HCT116 (cell line): ENCODE measurements around the gene MAP1LC3B. TPM values are rescaled to one million over a fixed set of nuclear protein-coding genes. Genes with fewer than 3 reads are reported as not detected.

Source experiments
- ATAC-seq: fragments of 200-7000 bp; cut with Tn5 transposase; 2 replicates; pipeline ENCODE4 v1.9.1; 2020; ENCODE audit warnings: mild to moderate bottlenecking, moderate library complexity
- Bru-seq: library from RNA; stranded (reverse); fragments of 400-500 nt; gene quantifications from one replicate; lab custom pipeline; 2021; lab: Mats Ljungman, UMichigan
- BruChase-seq, 2 experiments: library from RNA; stranded (reverse); fragments of 400-500 nt; gene quantifications; one replicate each; lab custom pipeline; 2021; lab: Mats Ljungman, UMichigan
- BruUV-seq: library from RNA; stranded (reverse); fragments of 400-500 nt; replicated peaks from 2 replicates; lab custom pipeline; 2021; lab: Mats Ljungman, UMichigan
- CTCF ChIA-PET: fragments of 300-600 bp; sonication (Branson Sonifier 250); formaldehyde crosslinking; loops from one replicate; lab custom pipeline; 2021; ENCODE audit warnings: antibody characterized with exemption; lab: Charles Lee
- POLR2A ChIA-PET: fragments of 300-600, 350-600 bp; sonication (Branson Sonifier 250); formaldehyde crosslinking; loops from one replicate; lab custom pipeline; 2021; ENCODE audit warnings: antibody characterized with exemption; lab: Charles Lee
- RAD21 ChIA-PET, 2 experiments: fragments of 300-600 bp; sonication (Branson Sonifier 250); formaldehyde crosslinking; loops; one replicate each; lab custom pipeline; 2023; ENCODE audit warnings: low total read pairs in 2 of 2; ENCODE audit not compliant: uncharacterized antibody in 2 of 2, unreplicated experiment in 2 of 2, low non-redundant PET in 1 of 2; lab: Charles Lee
- DNase-seq: peaks from one replicate; pipeline ENCODE4 v3.0.0-alpha.2; 2010; ENCODE audit warnings: low read depth, low spot score
- H2AFZ ChIP-seq: fragments of 200-600 bp; shearing (Covaris generic), sonication (generic); 2 replicates; pipeline ENCODE4 v1.6.1; 2017; ENCODE audit warnings: low read depth, mixed run types, mixed read lengths, antibody characterized with exemption, low read length; ENCODE audit not compliant: poor library complexity, severe bottlenecking
- H3K27ac ChIP-seq: 2 replicates; pipeline ENCODE4 v1.5.1; 2012; ENCODE audit warnings: low read depth, low read length
- H3K27me3 ChIP-seq: fragments of 200-600 bp; sonication (generic); 2 replicates; pipeline ENCODE4 v1.6.1; 2016; ENCODE audit warnings: mixed run types, low read length, mixed read lengths; ENCODE audit not compliant: insufficient read depth
- H3K36me3 ChIP-seq, 2 experiments: fragments of 200-500 bp in 1 of 2; fragments of 200-600 bp in 1 of 2; sonication (Bioruptor generic) in 1 of 2; sonication (generic) in 1 of 2; 2 replicates each; pipeline versions ENCODE4 v1.5.1 to v1.6.1; 2014 to 2016; ENCODE audit warnings: low read length in 2 of 2, inconsistent platforms in 1 of 2, mixed read lengths in 1 of 2, mixed run types in 1 of 2; ENCODE audit not compliant: insufficient read depth in 2 of 2, control insufficient read depth in 1 of 2
- H3K4me1 ChIP-seq, 2 experiments: fragments of 200-600 bp in 1 of 2; sonication (generic) in 1 of 2; 2 replicates each; pipeline versions ENCODE4 v1.5.1 to v1.6.1; 2012 to 2017; ENCODE audit warnings: low read length in 2 of 2, inconsistent platforms in 1 of 2, mild to moderate bottlenecking in 1 of 2, mixed read lengths in 1 of 2, mixed run types in 1 of 2, moderate library complexity in 1 of 2; ENCODE audit not compliant: insufficient read depth in 2 of 2, control insufficient read depth in 1 of 2
- H3K4me2 ChIP-seq: fragments of 200-600 bp; sonication (generic); 2 replicates; pipeline ENCODE4 v1.6.1; 2017; ENCODE audit warnings: mixed run types, low read length, mixed read lengths
- H3K4me3 ChIP-seq, 2 experiments: fragments of 200-600 bp in 1 of 2; sonication (generic) in 1 of 2; replicated peaks in 1 of 2; 2 replicates each; pipeline ENCODE4 v1.5.1; 2011 to 2016; ENCODE audit warnings: low read length in 2 of 2, control low read depth in 1 of 2, low read depth in 1 of 2, mild to moderate bottlenecking in 1 of 2, mixed read lengths in 1 of 2, mixed run types in 1 of 2
- H3K79me2 ChIP-seq: fragments of 200-600 bp; sonication (generic); 2 replicates; pipeline ENCODE4 v1.6.1; 2017; ENCODE audit warnings: mild to moderate bottlenecking, mixed run types, low read length, moderate library complexity, mixed read lengths; ENCODE audit not compliant: insufficient read depth
- H3K9ac ChIP-seq: fragments of 200-600 bp; sonication (generic); 2 replicates; pipeline ENCODE4 v1.6.1; 2016; ENCODE audit warnings: low read length, mixed read lengths
- H3K9me2 ChIP-seq: fragments of 200-600 bp; sonication (generic), shearing (Covaris generic); 2 replicates; pipeline ENCODE4 v1.6.1; 2017; ENCODE audit warnings: mixed run types, mild to moderate bottlenecking, moderate library complexity; ENCODE audit not compliant: insufficient read depth
- H3K9me3 ChIP-seq, 2 experiments: fragments of 200-500 bp in 1 of 2; fragments of 200-600 bp in 1 of 2; sonication (Bioruptor generic) in 1 of 2; sonication (generic) in 1 of 2; 2 replicates each; pipeline ENCODE4 v1.6.1; 2014 to 2017; ENCODE audit warnings: low read length in 2 of 2, mixed read lengths in 2 of 2, inconsistent platforms in 1 of 2, low read depth in 1 of 2, mild to moderate bottlenecking in 1 of 2, mixed run types in 1 of 2, moderate library complexity in 1 of 2; ENCODE audit not compliant: control insufficient read depth in 1 of 2, insufficient read depth in 1 of 2
- H4K20me1 ChIP-seq: fragments of 200-600 bp; sonication (generic), shearing (Covaris generic); 2 replicates; pipeline ENCODE4 v1.6.1; 2017; ENCODE audit warnings: mixed run types, mild to moderate bottlenecking, moderate library complexity; ENCODE audit not compliant: insufficient read depth
- CBX3 ChIP-seq: IDR thresholded peaks from 2 replicates; pipeline ENCODE4 v1.6.1; 2012; ENCODE audit warnings: low read depth
- CEBPB ChIP-seq: IDR thresholded peaks from 2 replicates; pipeline ENCODE4 v1.6.1; 2012; ENCODE audit warnings: low read depth
- CTCF ChIP-seq, 3 experiments: fragments of 200-600 bp in 1 of 3; sonication (generic) in 1 of 3; IDR thresholded peaks in 2 of 3; conservative IDR thresholded peaks in 1 of 3; 2 replicates each; pipeline ENCODE4 v1.5.1; 2012 to 2017; ENCODE audit warnings: low read depth in 2 of 3, low read length in 2 of 3, antibody characterized with exemption in 1 of 3, borderline replicate concordance in 1 of 3, control low read depth in 1 of 3, mild to moderate bottlenecking in 1 of 3, mixed read lengths in 1 of 3, mixed run types in 1 of 3, moderate library complexity in 1 of 3; ENCODE audit not compliant: insufficient read depth in 1 of 3
- EGR1 ChIP-seq: IDR thresholded peaks from 2 replicates; pipeline ENCODE4 v1.6.1; 2012; ENCODE audit warnings: low read depth
- ELF1 ChIP-seq: IDR thresholded peaks from 2 replicates; pipeline ENCODE4 v1.6.1; 2012; ENCODE audit warnings: low read depth, borderline replicate concordance
- EZH2 ChIP-seq: fragments of 200-600 bp; sonication (generic); IDR thresholded peaks from 2 replicates; pipeline ENCODE4 v1.6.1; 2017; ENCODE audit warnings: antibody characterized with exemption, mixed run types
- EZH2phosphoT487 ChIP-seq: fragments of 200-600 bp; IDR thresholded peaks from 2 replicates; pipeline ENCODE4 v1.6.1; 2018; ENCODE audit warnings: antibody characterized with exemption, borderline replicate concordance
- FOSL1 ChIP-seq: IDR thresholded peaks from 2 replicates; pipeline ENCODE4 v1.6.1; 2012; ENCODE audit warnings: low read depth
- JUND ChIP-seq: IDR thresholded peaks from 2 replicates; pipeline ENCODE4 v1.6.1; 2012
- MAX ChIP-seq: IDR thresholded peaks from 2 replicates; pipeline ENCODE4 v1.6.1; 2012
- POLR2A ChIP-seq: IDR thresholded peaks from 2 replicates; pipeline ENCODE4 v1.7.0; 2011; ENCODE audit warnings: borderline replicate concordance; ENCODE audit not compliant: insufficient read depth, insufficient read length; ENCODE audit errors: extremely low read depth
- POLR2AphosphoS5 ChIP-seq: IDR thresholded peaks from 2 replicates; pipeline ENCODE4 v1.6.1; 2011; ENCODE audit warnings: mild to moderate bottlenecking, low read depth, low read length, moderate library complexity
- REST ChIP-seq: IDR thresholded peaks from 2 replicates; pipeline ENCODE4 v1.6.1; 2012; ENCODE audit warnings: low read depth
- SIN3A ChIP-seq: IDR thresholded peaks from 2 replicates; pipeline ENCODE4 v1.6.1; 2012; ENCODE audit warnings: low read depth
- SP1 ChIP-seq: IDR thresholded peaks from 2 replicates; pipeline ENCODE4 v1.6.1; 2012; ENCODE audit warnings: low read depth
- SRF ChIP-seq: IDR thresholded peaks from 2 replicates; pipeline ENCODE4 v1.6.1; 2012; ENCODE audit warnings: low read depth
- TCF7L2 ChIP-seq: IDR thresholded peaks from 2 replicates; pipeline ENCODE4 v1.7.0; 2011; ENCODE audit warnings: borderline replicate concordance, inconsistent platforms; ENCODE audit not compliant: insufficient read depth, insufficient read length; ENCODE audit errors: extremely low read depth
- YY1 ChIP-seq: IDR thresholded peaks from 2 replicates; pipeline ENCODE4 v1.6.1; 2011; ENCODE audit warnings: low read length, low read depth, moderate library complexity, mild to moderate bottlenecking; ENCODE audit not compliant: insufficient replicate concordance; ENCODE audit errors: extremely low read depth
- ZFX ChIP-seq: fragments of 450-650 bp; IDR thresholded peaks from 2 replicates; pipeline ENCODE4 v1.6.1; 2017
- ZNF274 ChIP-seq: fragments of 200-500 bp; sonication (Bioruptor generic); IDR thresholded peaks from 2 replicates; pipeline ENCODE4 v1.6.1; 2014; ENCODE audit warnings: mild to moderate bottlenecking, low read depth, low read length, inconsistent platforms
- intact Hi-C: fragments of 100-400 bp; cut with micrococcal nuclease; formaldehyde crosslinking; loops from 2 replicates; pipeline ENCODE4 v1.10.0; 2022
- long read RNA-seq: library from polyadenylated mRNA; unstranded; transcript quantifications from one replicate; pipeline ENCODE4 v2.0.0, GENCODE V29; 2021; ENCODE audit not compliant: unreplicated experiment
- polyA plus RNA-seq: library from polyadenylated mRNA; unstranded; fragments of >200 nt; gene quantifications from 2 replicates; pipeline ENCODE4 v1.2.1, GENCODE V29; 2012; ENCODE audit warnings: missing spikeins
- total RNA-seq: library from RNA; stranded (reverse); gene quantifications from one replicate; pipeline ENCODE4 v1.2.1, GENCODE V29; 2021; ENCODE audit not compliant: unreplicated experiment
- TF ChIP-seq, protein P1 (sequence below): IDR thresholded peaks from 2 replicates; pipeline ENCODE4 v1.6.1; 2012

The MAP1LC3B gene
- total RNA-seq, result 93.8 TPM
- 104 and 108 TPM in 2 replicates for polyA plus RNA-seq
- Bru-seq, nascent RNA, result percentile 98 among the genes with signal in this experiment
- BruChase-seq, experiment 1, labeled RNA remaining after a 6-hour chase, result percentile 99 among the genes with signal in this experiment
- percentile 97 among the genes with signal in this experiment for BruChase-seq, experiment 2, labeled RNA remaining after a 2-hour chase
- long read RNA-seq, transcript MAP1LC3B-201 (4 exons, 2,688 nt), result major isoform, 321 of 400 reads
- long read RNA-seq, partial matches to known transcripts, result 48 of 400 reads
- long read RNA-seq, other reads (novel, unspliced or antisense), result 27 of 400 reads

DNA sequence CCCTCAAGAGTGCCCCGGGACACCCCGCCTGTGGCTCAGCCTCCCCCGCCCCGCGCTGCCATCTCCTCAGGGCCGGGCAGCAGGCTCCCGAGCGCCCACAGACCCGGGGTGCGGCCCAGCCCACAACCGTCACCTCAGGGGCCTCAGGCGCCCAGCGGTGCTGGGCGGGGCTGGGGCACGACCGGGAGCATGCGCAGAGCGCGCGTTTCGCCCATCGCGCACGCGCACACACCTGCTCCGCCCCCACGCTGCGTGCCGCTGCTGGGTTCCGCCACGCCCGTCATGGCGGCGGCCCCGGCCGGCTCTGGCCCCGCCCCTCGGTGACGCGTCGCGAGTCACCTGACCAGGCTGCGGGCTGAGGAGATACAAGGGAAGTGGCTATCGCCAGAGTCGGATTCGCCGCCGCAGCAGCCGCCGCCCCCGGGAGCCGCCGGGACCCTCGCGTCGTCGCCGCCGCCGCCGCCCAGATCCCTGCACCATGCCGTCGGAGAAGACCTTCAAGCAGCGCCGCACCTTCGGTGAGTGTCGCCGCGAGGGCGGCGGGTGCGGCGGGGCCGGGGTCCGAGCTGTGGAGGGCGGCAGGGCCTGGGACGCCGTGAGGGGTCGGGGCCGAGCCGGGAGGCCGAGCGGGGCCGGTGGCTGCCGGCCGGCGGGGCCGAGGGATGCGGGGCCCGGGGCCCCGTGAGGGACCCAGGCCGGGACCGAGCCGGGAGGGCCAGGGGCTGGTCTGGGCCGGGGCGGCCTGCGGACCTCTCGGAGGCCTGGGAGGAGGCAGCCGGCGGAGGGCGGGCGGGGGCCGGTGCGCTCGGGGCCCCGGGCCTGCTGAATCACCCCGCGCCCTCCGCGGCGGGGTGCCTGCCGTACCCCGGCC, at the start of gene MAP1LC3B:
TSS of gene MAP1LC3B (plus strand) at position 387 of the 871 bp plus-strand sequence. CDS start at position 479, 92 bp downstream.
- intact Hi-C loops, result no loop called here
- H3K4me3 ChIP-seq, result peak within 1 kb of the TSS; percentile 72
- no peak within 1 kb of the TSS for H2AFZ ChIP-seq
- ChIA-PET POLR2A (interaction anchor here (1.7 kb wide), 2 partner anchors 8 to 13 kb away, joined by 4 to 9 read pairs; partner anchors contain the start of gene FBXO31), RAD21 (no interaction called here), CTCF (no interaction called here)
- no TSS peak for BruUV-seq
- H3K9ac ChIP-seq, result peak within 1 kb of the TSS; percentile 79
- H3K36me3 ChIP-seq, result no peaks in the 10 kb centered on the region
- 0 out of 2 replicates have a peak, but pooled peaks cover 4% of the 10 kb centered on the region for H4K20me1 ChIP-seq
- ATAC-seq (peak; percentile 72), DNase-seq (peak; percentile 92)
- H3K9me2 ChIP-seq, result no peaks in the 10 kb centered on the region
- peak within 1 kb of the TSS; percentile 87 for H3K27ac ChIP-seq
- H3K4me2 ChIP-seq, result peak within 1 kb of the TSS; percentile 87
- H3K9me3 ChIP-seq, result no peaks in the 10 kb centered on the region
- no peaks in the 10 kb centered on the region for H3K27me3 ChIP-seq
- peaks cover 29% of the 10 kb centered on the region for H3K79me2 ChIP-seq
- H3K4me1 ChIP-seq, result peaks cover 47 to 59% of the 10 kb centered on the region in 2 experiments
- TF ChIP-seq JUND, result no peak
- no peak for TF ChIP-seq MAX
- no peak for TF ChIP-seq ELF1
- TF ChIP-seq EGR1, result no peak
- no peak for TF ChIP-seq SRF
- TF ChIP-seq CTCF (IDR thresholded peaks at IDR 0.05 in 2 of 3, conservative IDR thresholded peaks at IDR 0.05 in 1 of 3; ENCODE audit: borderline replicate concordance in 1 of 3, insufficient read depth in 1 of 3, low read depth in 2 of 3, low read length in 2 of 3), result no peak
- TF ChIP-seq POLR2A, result peak; percentile 80
- TF ChIP-seq REST, result no peak
- TF ChIP-seq EZH2phosphoT487, result no peak
- TF ChIP-seq YY1, result peak; percentile 100
- TF ChIP-seq CBX3, result no peak
- TF ChIP-seq, protein P1, sequence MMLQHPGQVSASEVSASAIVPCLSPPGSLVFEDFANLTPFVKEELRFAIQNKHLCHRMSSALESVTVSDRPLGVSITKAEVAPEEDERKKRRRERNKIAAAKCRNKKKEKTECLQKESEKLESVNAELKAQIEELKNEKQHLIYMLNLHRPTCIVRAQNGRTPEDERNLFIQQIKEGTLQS, result no peak
- TF ChIP-seq POLR2AphosphoS5, result peak; percentile 94
- no peak for TF ChIP-seq FOSL1
- no peak for TF ChIP-seq SIN3A
- TF ChIP-seq CEBPB, result no peak
- TF ChIP-seq ZNF274, result no peak
- no peak for TF ChIP-seq TCF7L2
- TF ChIP-seq EZH2, result no peak
- no peak for TF ChIP-seq SP1
- peak; percentile 94 for TF ChIP-seq ZFX
